Common myeloid progenitor, CD34-positive (primary cell): ENCODE results near the gene EXOC3L1.

Experiments
- CTCF ChIA-PET: fragments of 350-600 bp; sonication (Branson Sonifier 250); formaldehyde crosslinking; loops from one replicate; lab custom pipeline; 2021; ENCODE audit warnings: antibody characterized with exemption; lab: Charles Lee
- POLR2A ChIA-PET: fragments of 350-600 bp; sonication (Branson Sonifier 250); formaldehyde crosslinking; loops from one replicate; lab custom pipeline; 2021; ENCODE audit warnings: antibody characterized with exemption; lab: Charles Lee
- DNase-seq, 3 donors: peaks; one replicate each; pipeline versions ENCODE4 v3.0.0 to v3.0.0-alpha.2; 2013
- H3K27ac ChIP-seq, 2 experiments: 1 replicate in 1 of 2; 2 replicates in 1 of 2; pipeline ENCODE4 v1.7.0; 2013; ENCODE audit warnings: inconsistent platforms in 2 of 2, low read length in 2 of 2, mild to moderate bottlenecking in 2 of 2, low read depth in 1 of 2, moderate library complexity in 1 of 2; ENCODE audit not compliant: severe bottlenecking in 2 of 2, insufficient read depth in 1 of 2, poor library complexity in 1 of 2
- H3K27me3 ChIP-seq, 5 experiments: replicated peaks in 2 of 5; 1 replicate in 3 of 5; 2 replicates in 2 of 5; pipeline versions ENCODE4 v1.6.1 to v1.7.0; 2013; ENCODE audit warnings: low read length in 4 of 5, mild to moderate bottlenecking in 2 of 5, moderate library complexity in 2 of 5, inconsistent platforms in 1 of 5; ENCODE audit not compliant: insufficient read depth in 5 of 5, control insufficient read depth in 4 of 5
- H3K36me3 ChIP-seq, 4 experiments: 1 replicate in 2 of 4; 2 replicates in 2 of 4; pipeline versions ENCODE4 v1.6.1 to v1.7.0; 2013; ENCODE audit warnings: low read length in 3 of 4, control low read depth in 1 of 4, mild to moderate bottlenecking in 1 of 4; ENCODE audit not compliant: control insufficient read depth in 4 of 4, insufficient read depth in 4 of 4
- H3K4me1 ChIP-seq, 4 experiments: 1 replicate in 3 of 4; 2 replicates in 1 of 4; pipeline versions ENCODE4 v1.6.1 to v1.7.1; 2013; ENCODE audit warnings: low read length in 3 of 4, mild to moderate bottlenecking in 3 of 4, control low read depth in 1 of 4, inconsistent platforms in 1 of 4, moderate library complexity in 1 of 4; ENCODE audit not compliant: control insufficient read depth in 4 of 4, insufficient read depth in 4 of 4; ENCODE audit errors: control extremely low read depth in 1 of 4
- H3K4me3 ChIP-seq, 7 experiments: 1 replicate in 4 of 7; 2 replicates in 3 of 7; pipeline versions ENCODE4 v1.5.1 to v1.7.0; 2013; ENCODE audit warnings: mild to moderate bottlenecking in 7 of 7, low read length in 6 of 7, moderate library complexity in 6 of 7, inconsistent platforms in 2 of 7, low read depth in 2 of 7, control low read depth in 1 of 7; ENCODE audit not compliant: insufficient read depth in 4 of 7, control insufficient read depth in 1 of 7; ENCODE audit errors: extremely low read depth in 1 of 7
- H3K9me3 ChIP-seq, 5 experiments: 1 replicate in 4 of 5; 2 replicates in 1 of 5; pipeline versions ENCODE4 v1.6.1 to v1.7.1; 2013; ENCODE audit warnings: low read length in 4 of 5, mild to moderate bottlenecking in 2 of 5, inconsistent platforms in 1 of 5, low read depth in 1 of 5, moderate library complexity in 1 of 5; ENCODE audit not compliant: control insufficient read depth in 4 of 5, insufficient read depth in 2 of 5; ENCODE audit errors: control extremely low read depth in 1 of 5
- WGBS: methylation state at CpG from one replicate; pipeline ENCODE4 v1.1.5; 2013; ENCODE audit not compliant: insufficient coverage; 5-methylcytosine and 5-hydroxymethylcytosine counted together

Gene EXOC3L1

DNA sequence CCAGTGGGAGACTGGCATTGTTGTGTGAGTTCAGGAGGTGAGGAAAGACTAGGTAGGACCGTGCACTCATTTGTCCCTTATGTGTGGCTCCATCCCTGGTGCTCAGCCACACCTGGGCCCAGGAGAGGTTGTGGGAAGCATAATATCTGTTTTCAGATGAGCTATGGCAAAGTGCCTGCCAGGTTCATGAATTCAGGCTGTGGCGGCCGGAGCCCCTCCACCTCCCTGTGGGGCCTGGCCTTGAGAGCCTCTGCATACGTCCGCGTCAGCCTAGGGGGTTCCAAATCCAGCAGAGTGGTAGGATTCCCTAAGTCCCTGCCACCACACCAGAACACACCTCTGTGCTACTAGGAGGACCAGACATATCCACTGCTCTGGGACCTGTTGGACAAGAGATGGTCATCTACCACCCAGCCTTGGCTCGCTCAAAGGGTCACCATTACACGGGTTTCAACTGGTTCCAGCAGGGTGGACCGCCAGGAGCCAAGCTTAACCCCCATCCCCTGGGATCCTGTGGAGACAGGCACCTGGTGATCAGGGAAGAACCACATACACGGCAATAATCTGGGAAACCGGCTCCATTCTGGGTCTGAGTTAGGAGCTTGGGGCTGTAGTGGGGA, 41.2 kb downstream of the EXOC3L1 start:
- no peak overlapping the region for H3K4me3 ChIP-seq
- no peak for DNase-seq
- CTCF ChIA-PET = interaction anchor here (1.1 to 3.9 kb wide), 4 partner anchors 9 to 131 kb away, joined by 3 to 19 read pairs (median 4); no protein-coding TSS in a partner anchor
- H3K4me1 ChIP-seq = peaks cover 0 to 15% (median 13%) of the 10 kb centered on the region in 4 experiments
- POLR2A ChIA-PET = no interaction called here
- WGBS = 100% methylated on average over 10 of the region's 11 CpGs
- no peaks in the 10 kb centered on the region for H3K9me3 ChIP-seq
- H3K27ac ChIP-seq = no peak overlapping the region
- H3K27me3 ChIP-seq = peaks cover 0 to 17% (median 3%) of the 10 kb centered on the region in 5 experiments
- H3K36me3 ChIP-seq = peaks cover 10 to 53% (median 45%) of the 10 kb centered on the region in 4 experiments

DNA sequence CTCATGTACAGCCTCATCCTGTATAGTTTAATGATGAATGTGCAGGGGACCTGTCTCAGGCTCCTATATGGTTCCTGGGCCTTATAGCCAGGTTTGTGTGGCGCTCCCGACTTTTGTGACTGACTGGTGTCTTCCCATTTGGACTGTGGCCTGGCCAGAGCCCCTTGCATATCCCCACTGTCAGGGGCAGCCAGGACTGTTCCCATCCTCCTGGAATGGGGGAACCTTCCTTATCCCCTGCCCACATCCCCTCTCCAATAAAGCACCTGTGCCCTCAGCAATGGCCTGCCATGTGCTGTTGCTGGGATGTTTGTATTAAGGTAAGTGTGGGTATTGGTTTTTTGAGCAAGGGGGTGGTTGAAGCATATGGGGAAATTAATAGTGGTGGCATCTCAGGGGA, 41.7 kb downstream of the EXOC3L1 start:
- whole genome bisulfite sequencing = 89% methylated on average over 2 of the region's 2 CpGs
- DNase-seq = no peak
- POLR2A ChIA-PET = no interaction called here
- no peak overlapping the region for H3K27ac ChIP-seq
- no peaks in the 10 kb centered on the region for H3K9me3 ChIP-seq
- CTCF ChIA-PET = interaction anchor here (3.9 kb wide), 1 partner anchor 9 kb away, joined by 19 read pairs; no protein-coding TSS in a partner anchor
- peaks cover 0 to 11% (median 10%) of the 10 kb centered on the region in 4 experiments for H3K4me1 ChIP-seq
- H3K27me3 ChIP-seq = peaks cover 0 to 17% (median 3%) of the 10 kb centered on the region in 5 experiments
- no peak overlapping the region for H3K4me3 ChIP-seq
- peaks cover 13 to 58% (median 49%) of the 10 kb centered on the region in 4 experiments for H3K36me3 ChIP-seq

DNA sequence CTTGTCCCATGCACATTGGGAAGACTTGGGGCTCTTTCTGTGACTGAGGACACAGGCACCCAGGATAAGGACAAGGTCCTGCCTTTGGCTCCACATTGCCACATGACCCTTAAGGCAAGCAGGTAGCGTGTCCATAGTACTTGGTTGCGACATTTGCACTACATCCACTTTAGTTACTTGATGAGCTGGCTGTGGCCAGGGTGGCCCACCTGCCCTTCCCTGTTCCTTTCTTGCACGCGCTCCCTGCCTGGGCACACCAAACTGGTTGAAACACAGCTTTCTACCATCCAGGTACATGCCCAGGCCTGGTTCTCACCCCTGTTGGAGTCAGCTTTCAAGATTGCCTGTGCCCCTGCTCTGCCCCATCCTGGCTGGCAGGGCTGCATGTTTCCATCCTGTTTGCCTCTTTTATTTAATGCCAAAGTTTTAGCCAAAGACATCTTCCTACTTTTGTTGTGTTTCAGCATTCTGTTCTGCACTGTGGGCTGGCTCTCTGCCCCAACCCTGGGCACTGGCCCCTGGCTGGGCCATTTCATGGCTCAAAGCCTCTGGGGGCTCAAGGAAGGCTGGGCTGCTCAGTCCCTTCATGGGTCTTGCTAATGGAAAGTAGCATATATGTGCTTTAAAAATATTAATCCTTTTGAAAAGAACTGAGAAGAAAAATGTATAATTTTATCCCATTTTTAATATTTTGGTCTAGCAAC, 42.3 kb downstream of the EXOC3L1 start:
- ChIA-PET POLR2A (no interaction called here), CTCF (no interaction called here)
- H3K36me3 ChIP-seq = peaks cover 13 to 64% (median 54%) of the 10 kb centered on the region in 4 experiments
- H3K27me3 ChIP-seq = peaks cover 0 to 17% (median 0%) of the 10 kb centered on the region in 5 experiments
- H3K4me1 ChIP-seq = peaks cover 0 to 11% (median 10%) of the 10 kb centered on the region in 4 experiments
- DNase-seq = no peak
- H3K4me3 ChIP-seq = no peak overlapping the region
- 97% methylated on average over 4 of the region's 4 CpGs for WGBS
- no peaks in the 10 kb centered on the region for H3K9me3 ChIP-seq
- no peak overlapping the region for H3K27ac ChIP-seq

DNA sequence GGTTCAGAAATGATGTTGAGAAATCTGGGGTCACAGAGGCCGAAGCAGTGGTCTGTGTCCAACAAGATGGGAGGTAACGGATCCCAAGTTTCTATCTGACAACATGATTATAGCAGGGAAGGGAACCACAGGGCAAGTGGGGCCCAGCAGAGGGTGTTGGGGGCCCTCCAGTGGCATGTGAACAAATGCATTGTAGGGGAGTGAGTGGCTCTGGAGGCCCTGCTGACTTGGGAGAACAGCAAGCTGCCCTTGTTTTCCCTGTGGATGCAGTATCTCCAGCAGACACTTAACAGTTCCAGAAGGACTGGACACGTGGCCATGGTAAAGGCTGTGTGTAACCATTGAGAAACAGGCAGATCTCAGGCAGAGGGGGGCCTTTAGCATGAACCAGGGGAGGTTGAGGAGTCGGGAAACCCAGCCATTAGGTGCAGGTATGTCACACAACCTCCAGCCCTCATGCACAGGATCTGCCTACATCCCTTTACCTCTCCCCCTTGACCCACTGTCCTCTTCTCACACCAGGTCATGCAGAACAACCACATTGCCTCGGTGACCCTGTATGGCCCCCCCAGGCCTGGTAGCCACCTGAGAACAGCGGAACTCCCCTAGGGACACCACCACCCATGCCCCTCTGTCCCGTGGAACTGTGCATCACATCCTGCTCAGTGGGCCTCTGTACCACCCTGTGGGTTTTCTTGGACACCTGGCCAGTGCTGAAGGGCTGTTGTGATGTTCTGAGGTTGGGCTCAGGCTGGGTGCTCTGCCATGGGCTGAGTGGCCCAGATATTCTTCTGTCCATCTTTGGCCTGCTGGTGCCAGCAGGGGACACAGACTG, 43.2 kb downstream of the EXOC3L1 start:
- Histone ChIP-seq H3K9me3 (no peaks in the 10 kb centered on the region), H3K36me3 (peaks cover 13 to 72% (median 62%) of the 10 kb centered on the region in 4 experiments), H3K4me3 (no peak overlapping the region), H3K27ac (no peak overlapping the region), H3K4me1 (peaks cover 0 to 11% (median 10%) of the 10 kb centered on the region in 4 experiments), H3K27me3 (peaks cover 0 to 17% (median 0%) of the 10 kb centered on the region in 5 experiments)
- WGBS = 89% methylated on average over 7 of the region's 7 CpGs
- CTCF ChIA-PET = no interaction called here
- no peak for DNase-seq
- POLR2A ChIA-PET = no interaction called here

DNA sequence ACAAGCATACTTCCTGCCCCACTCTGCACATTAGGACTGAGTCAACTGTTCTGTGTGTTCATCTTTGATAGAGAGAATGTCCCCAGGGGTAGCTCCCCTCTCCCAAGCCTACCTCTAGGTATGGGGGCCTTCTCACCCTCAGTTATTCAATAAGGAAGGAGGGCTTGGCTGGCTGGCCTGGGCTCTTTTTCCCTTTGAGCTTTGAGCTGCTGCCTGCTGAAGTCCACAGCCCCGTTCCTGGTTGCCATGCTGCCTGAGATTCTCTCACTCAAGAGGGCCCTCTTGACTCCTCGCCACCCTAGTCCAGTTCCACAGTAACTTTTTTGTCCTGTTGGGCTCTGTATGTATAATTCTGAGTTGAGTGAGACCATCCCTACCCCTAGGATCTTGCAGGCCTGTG, 44.2 kb downstream of the EXOC3L1 start:
- POLR2A ChIA-PET = no interaction called here
- H3K36me3 ChIP-seq = peaks cover 15 to 82% (median 71%) of the 10 kb centered on the region in 4 experiments

DNA sequence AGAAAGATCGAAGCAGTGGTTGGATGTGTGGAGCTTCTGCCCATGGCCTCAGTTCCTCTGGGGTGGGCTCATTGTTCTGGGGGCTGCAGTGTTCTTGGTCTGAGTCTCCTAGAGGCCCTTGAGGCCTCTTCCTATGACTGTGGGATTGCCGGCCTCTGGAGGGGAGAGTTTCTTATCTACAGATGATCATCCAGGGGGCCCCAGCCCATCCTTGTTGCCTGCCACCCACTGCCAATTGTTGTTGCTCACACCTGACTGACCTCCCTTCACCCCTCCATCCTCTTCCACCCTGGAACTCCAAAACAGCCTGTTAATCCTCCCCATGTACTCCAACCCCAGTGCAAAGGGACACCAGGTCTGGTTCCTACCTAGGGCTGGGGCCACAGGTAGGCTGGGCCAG, 45.0 kb downstream of the EXOC3L1 start:
- ChIA-PET CTCF (interaction anchor here (1.0 to 2.4 kb wide), 8 partner anchors 10 to 167 kb away, joined by 3 to 11 read pairs (median 3); no protein-coding TSS in a partner anchor), POLR2A (no interaction called here)
- no peak overlapping the region for H3K4me3 ChIP-seq
- H3K9me3 ChIP-seq = no peaks in the 10 kb centered on the region
- peaks cover 0 to 13% (median 0%) of the 10 kb centered on the region in 5 experiments for H3K27me3 ChIP-seq
- H3K36me3 ChIP-seq = peaks cover 20 to 90% (median 77%) of the 10 kb centered on the region in 4 experiments
- no peak for DNase-seq
- 83% methylated on average over 1 of the region's 2 CpGs for WGBS
- H3K4me1 ChIP-seq = peaks cover 0 to 2% (median 0%) of the 10 kb centered on the region in 4 experiments
- no peak overlapping the region for H3K27ac ChIP-seq

More for the DNA sequence above, 44.2 kb downstream of the EXOC3L1 start:
- no peak for DNase-seq
- 100% methylated on average over 2 of the region's 2 CpGs for WGBS
- peaks cover 0 to 9% (median 5%) of the 10 kb centered on the region in 4 experiments for H3K4me1 ChIP-seq
- CTCF ChIA-PET = interaction anchor here (1.3 to 2.4 kb wide), 2 partner anchors 9 to 12 kb away, joined by 3 to 11 read pairs; no protein-coding TSS in a partner anchor
- H3K9me3 ChIP-seq = no peaks in the 10 kb centered on the region
- H3K27me3 ChIP-seq = peaks cover 0 to 15% (median 0%) of the 10 kb centered on the region in 5 experiments
- no peak overlapping the region for H3K4me3 ChIP-seq
- no peak overlapping the region for H3K27ac ChIP-seq
